Tibial artery (tissue), 4 donors: ENCODE data around the gene LY6G5C.
"Not testable (repeated sequence)": the region's sequence is repeated elsewhere in the genome, so short reads cannot be mapped to it uniquely, and the experiment has no call there.

Experiments
- DNase-seq, 2 donors: peaks; one replicate each; pipeline ENCODE4 v3.0.0-alpha.2; 2019
- H3K27ac ChIP-seq, 2 donors: fragments of 200-600 bp; sonication (generic) in 1 of 2; 1 replicate in 1 of 2; 2 replicates in 1 of 2; pipeline ENCODE4 v1.5.1; 2018 to 2019; ENCODE audit warnings: mild to moderate bottlenecking in 1 of 2
- H3K27me3 ChIP-seq, 2 donors: fragments of 200-600 bp; sonication (generic) in 1 of 2; one replicate each; pipeline versions ENCODE4 v1.5.1 to v1.6.0; 2016 to 2019
- H3K36me3 ChIP-seq, 3 donors: fragments of 200-600 bp; sonication (generic) in 2 of 3; one replicate each; pipeline ENCODE4 v1.5.1; 2016 to 2019; ENCODE audit warnings: mild to moderate bottlenecking in 2 of 3
- H3K4me1 ChIP-seq, 4 donors: fragments of 200-600 bp; sonication (generic) in 2 of 4; 1 replicate in 3 of 4; 2 replicates in 1 of 4; pipeline ENCODE4 v1.5.1; 2016 to 2019
- H3K4me3 ChIP-seq, 2 donors: fragments of 200-600 bp; sonication (generic) in 1 of 2; 1 replicate in 1 of 2; 2 replicates in 1 of 2; pipeline ENCODE4 v1.5.1; 2018 to 2019; ENCODE audit warnings: mild to moderate bottlenecking in 2 of 2
- H3K9me3 ChIP-seq, 3 donors: fragments of 200-600 bp; sonication (generic) in 1 of 3; one replicate each; pipeline ENCODE4 v1.5.1; 2016 to 2019
- intact Hi-C: fragments of 100-400 bp; cut with DNase I; formaldehyde crosslinking; loops from one replicate; pipeline ENCODE4 v1.15.0; 2023; ENCODE audit warnings: low total_unique reads
- TF ChIP-seq, protein P1 (sequence below), 2 experiments: fragments of 200-600 bp in 1 of 2; fragments of 450-650 bp in 1 of 2; IDR thresholded peaks; one replicate each; pipeline ENCODE4 v1.5.1; 2017 to 2019; ENCODE audit warnings: antibody characterized with exemption in 2 of 2, mild to moderate bottlenecking in 1 of 2, moderate library complexity in 1 of 2

Gene LY6G5C

DNA sequence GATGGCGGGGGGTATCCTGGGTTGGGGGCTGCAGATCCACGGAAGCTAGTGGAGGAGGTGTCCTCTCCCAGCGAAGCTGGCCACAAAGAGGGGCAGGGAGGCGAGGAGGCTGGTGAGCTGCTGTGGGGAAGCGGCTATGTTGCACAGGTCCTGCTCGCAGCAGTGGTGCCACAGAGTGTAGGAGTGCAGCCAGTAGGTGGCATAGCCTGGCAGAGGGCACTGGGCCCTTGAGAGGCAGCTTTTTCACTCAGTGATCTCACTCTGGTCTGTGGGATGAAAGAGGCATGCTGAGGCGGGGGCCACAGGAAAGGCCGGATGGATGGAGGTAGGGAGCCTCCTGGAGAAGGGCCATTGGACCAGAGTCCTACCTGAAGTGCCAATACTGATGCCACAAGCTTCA is 31.4 kb upstream of the LY6G5C start:
- Histone ChIP-seq H3K4me1 (no peaks in the 10 kb centered on the region), H3K36me3 (no peaks in the 10 kb centered on the region), H3K27me3 (peaks cover 0 to 29% of the 10 kb centered on the region in 2 donors), H3K9me3 (no peaks in the 10 kb centered on the region), H3K27ac (no peak overlapping the region), H3K4me3 (no peak overlapping the region)
- TF ChIP-seq, protein P1, sequence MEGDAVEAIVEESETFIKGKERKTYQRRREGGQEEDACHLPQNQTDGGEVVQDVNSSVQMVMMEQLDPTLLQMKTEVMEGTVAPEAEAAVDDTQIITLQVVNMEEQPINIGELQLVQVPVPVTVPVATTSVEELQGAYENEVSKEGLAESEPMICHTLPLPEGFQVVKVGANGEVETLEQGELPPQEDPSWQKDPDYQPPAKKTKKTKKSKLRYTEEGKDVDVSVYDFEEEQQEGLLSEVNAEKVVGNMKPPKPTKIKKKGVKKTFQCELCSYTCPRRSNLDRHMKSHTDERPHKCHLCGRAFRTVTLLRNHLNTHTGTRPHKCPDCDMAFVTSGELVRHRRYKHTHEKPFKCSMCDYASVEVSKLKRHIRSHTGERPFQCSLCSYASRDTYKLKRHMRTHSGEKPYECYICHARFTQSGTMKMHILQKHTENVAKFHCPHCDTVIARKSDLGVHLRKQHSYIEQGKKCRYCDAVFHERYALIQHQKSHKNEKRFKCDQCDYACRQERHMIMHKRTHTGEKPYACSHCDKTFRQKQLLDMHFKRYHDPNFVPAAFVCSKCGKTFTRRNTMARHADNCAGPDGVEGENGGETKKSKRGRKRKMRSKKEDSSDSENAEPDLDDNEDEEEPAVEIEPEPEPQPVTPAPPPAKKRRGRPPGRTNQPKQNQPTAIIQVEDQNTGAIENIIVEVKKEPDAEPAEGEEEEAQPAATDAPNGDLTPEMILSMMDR (IDR thresholded peaks at IDR 0.05) = peak in 1 of 2 experiments; percentile 8
- intact Hi-C loops = loop anchor here (5.0 kb wide), 1 partner anchor 575 kb away; the partner anchor contains the start of gene PSORS1C2
- no peak for DNase-seq

DNA sequence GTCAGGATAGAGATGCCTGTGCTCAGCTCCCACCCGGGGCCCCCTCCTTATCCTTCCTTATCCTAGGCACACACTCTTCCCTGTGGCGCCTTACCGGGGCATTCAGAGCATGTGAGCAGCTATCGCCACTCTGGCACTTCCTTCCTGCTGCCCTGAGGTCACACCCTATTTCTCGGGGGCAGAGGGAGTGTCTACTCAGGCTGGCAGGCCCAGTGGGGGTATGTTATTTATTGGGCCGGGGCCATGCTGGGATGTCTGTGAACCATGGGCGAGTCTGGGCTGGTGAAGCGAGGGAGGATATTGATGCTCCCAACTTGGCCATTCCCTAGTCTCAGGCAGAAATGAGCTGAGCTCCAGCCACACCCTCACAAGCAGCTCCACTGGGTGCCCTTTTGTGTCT is 30.4 kb upstream of the LY6G5C start:
- H3K4me1 ChIP-seq = no peaks in the 10 kb centered on the region
- TF ChIP-seq, protein P1 (IDR thresholded peaks at IDR 0.05) = no peak
- intact Hi-C loops = loop anchor here (5.0 kb wide), 1 partner anchor 574 kb away; the partner anchor contains the start of gene PSORS1C2
- H3K36me3 ChIP-seq = no peaks in the 10 kb centered on the region
- no peak for DNase-seq
- H3K27me3 ChIP-seq = peaks cover 0 to 29% of the 10 kb centered on the region in 2 donors
- no peak overlapping the region for H3K27ac ChIP-seq
- H3K9me3 ChIP-seq = no peaks in the 10 kb centered on the region
- no peak overlapping the region for H3K4me3 ChIP-seq

DNA sequence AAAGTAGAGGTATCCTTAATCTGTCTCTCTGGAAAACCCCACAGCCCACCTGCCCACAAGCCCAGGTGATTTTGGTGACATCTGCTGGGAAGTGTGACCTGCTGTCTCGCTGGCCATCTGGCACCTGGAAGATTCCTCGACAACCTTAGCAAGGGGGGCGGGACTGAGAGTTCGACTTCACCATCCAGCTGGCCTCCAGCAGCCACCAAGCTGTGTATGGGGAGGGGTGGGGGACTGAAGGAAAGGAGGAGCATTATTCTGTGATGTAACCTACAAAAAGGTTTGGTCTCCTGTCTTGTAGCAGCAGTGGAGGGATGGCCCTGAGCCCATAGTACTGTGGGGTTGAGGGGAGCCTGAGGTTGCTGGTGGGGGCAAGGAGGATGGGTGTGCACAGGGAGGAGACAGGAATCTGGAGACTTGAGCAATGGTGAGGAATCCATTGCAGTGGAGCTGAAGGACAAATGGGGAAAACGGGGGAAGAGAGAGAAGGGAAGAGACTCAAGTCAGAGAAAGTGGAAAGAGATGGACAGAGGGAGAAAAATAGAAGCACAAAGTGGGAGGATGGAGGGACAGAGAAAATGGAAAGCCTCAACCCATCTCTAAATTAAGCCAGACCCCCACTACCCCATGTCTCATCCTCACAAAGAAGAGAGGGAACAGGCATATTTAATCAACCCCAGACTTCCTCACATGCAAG is 29.8 kb upstream of the LY6G5C start:
- Histone ChIP-seq H3K36me3 (no peaks in the 10 kb centered on the region), H3K27me3 (peaks cover 0 to 29% of the 10 kb centered on the region in 2 donors), H3K4me3 (no peak overlapping the region), H3K4me1 (no peaks in the 10 kb centered on the region), H3K27ac (no peak overlapping the region), H3K9me3 (no peaks in the 10 kb centered on the region)
- DNase-seq = no peak
- TF ChIP-seq, protein P1 (IDR thresholded peaks at IDR 0.05) = no peak
- intact Hi-C loops = loop anchor here (5.0 kb wide), 1 partner anchor 573 kb away; the partner anchor contains the start of gene PSORS1C2

DNA sequence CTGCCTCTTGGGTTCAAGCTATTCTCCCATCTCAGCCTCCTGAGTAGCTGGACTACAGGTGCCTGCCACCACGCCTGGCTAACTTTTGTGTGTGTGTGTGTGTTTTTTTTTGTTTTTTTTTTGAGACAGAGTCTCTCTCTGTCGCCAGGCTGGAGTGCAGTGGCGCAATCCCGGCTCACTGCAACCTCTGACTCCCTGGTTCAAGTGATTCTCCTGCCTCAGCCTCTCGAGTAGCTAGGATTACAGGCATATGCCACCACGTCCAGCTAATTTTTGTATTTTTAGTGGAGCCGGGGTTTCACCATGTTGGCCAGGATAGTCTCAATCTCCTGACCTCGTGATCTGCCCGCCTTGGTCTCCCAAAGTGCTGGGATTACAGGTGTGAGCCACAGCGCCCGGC is 28.3 kb upstream of the LY6G5C start:
- H3K27ac ChIP-seq, H3K9me3 ChIP-seq, H3K4me3 ChIP-seq, DNase-seq, H3K36me3 ChIP-seq, H3K4me1 ChIP-seq, intact Hi-C loops: not testable (repeated sequence)
- peaks cover 0 to 29% of the 10 kb centered on the region in 2 donors for H3K27me3 ChIP-seq

DNA sequence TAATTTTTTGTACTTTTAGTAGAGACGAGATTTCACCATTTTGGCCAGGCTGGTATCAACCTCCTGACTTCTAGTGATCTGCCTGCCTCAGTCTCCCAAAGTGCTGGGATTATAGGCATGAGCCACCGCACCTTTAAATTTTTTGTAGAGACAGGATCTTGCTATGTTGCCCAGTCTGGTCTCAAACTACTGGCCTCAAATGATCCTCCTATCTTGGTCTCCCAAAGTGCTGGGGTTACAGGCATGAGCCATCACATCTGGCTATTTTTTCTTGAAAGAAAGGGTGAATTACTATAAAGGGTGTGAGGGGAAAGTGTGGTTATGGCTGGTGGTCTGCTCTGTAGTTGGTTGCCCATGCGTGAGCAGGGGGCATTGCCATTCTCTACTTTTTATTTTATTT is 27.4 kb upstream of the LY6G5C start:
- no peak overlapping the region for H3K27ac ChIP-seq
- intact Hi-C loops = no loop called here
- no peaks in the 10 kb centered on the region for H3K36me3 ChIP-seq
- H3K27me3 ChIP-seq = peaks cover 0 to 29% of the 10 kb centered on the region in 2 donors
- DNase-seq = no peak
- peaks cover 5 to 8% (median 6%) of the 10 kb centered on the region in 4 donors for H3K4me1 ChIP-seq
- TF ChIP-seq, protein P1 (IDR thresholded peaks at IDR 0.05) = no peak
- H3K9me3 ChIP-seq = no peaks in the 10 kb centered on the region
- H3K4me3 ChIP-seq = no peak overlapping the region

DNA sequence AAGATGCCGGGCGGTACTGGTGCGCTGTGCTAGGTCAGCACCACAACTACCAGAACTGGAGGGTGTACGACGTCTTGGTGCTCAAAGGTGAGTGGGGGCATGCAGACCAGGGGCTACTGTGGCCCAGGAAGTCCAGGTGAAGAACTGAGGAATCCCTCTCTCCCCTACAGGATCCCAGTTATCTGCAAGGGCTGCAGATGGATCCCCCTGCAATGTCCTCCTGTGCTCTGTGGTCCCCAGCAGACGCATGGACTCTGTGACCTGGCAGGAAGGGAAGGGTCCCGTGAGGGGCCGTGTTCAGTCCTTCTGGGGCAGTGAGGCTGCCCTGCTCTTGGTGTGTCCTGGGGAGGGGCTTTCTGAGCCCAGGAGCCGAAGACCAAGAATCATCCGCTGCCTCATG is 26.8 kb upstream of the LY6G5C start:
- H3K27ac ChIP-seq = no peak overlapping the region
- H3K27me3 ChIP-seq = peaks cover 0 to 28% of the 10 kb centered on the region in 2 donors
- no peaks in the 10 kb centered on the region for H3K9me3 ChIP-seq
- intact Hi-C loops = no loop called here
- TF ChIP-seq, protein P1 (IDR thresholded peaks at IDR 0.05) = no peak
- peaks cover 5 to 8% (median 6%) of the 10 kb centered on the region in 4 donors for H3K4me1 ChIP-seq
- no peak for DNase-seq
- H3K4me3 ChIP-seq = no peak overlapping the region
- no peaks in the 10 kb centered on the region for H3K36me3 ChIP-seq
